Measurements from ENCODE around the gene SEC11C. TPM values are rescaled to one million over a fixed set of nuclear protein-coding genes. Genes with fewer than 3 reads are reported as not detected.

Gene SEC11C
- total RNA-seq, 6 donors from 2014 or later = 12.6 to 78.3 (median 63.0) TPM

DNA sequence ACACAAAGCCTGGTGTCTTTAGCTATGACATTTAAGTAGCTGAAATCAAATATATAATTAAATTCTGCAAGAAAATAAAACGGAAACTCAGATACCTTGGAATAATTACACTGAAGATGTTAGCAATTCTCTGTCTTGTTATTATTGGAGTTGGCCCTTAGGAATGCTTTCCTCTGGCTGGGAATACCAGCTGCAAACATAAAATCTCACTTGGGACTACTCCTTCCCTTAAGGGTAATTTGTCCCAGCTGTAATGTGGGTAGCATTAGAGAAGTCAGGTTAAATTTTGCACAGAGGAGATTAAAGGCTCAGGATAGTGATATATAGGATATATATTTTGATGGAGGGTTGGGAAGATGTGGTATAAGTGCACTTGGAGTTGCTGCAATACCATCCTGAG, 43.0 kb downstream of the SEC11C start:
- H3K27me3 ChIP-seq = no peaks in the 10 kb centered on the region
- H3K27ac ChIP-seq = no peak overlapping the region
- H3K4me1 ChIP-seq = no peaks in the 10 kb centered on the region
- ATAC-seq (ENCODE audit: low FRiP score in 2 of 2) (no peak), DNase-seq (no peak)
- no peak overlapping the region for H3K4me3 ChIP-seq
- no peak for TF ChIP-seq EP300 (IDR thresholded peaks at IDR 0.05)
- TF ChIP-seq, protein P1, sequence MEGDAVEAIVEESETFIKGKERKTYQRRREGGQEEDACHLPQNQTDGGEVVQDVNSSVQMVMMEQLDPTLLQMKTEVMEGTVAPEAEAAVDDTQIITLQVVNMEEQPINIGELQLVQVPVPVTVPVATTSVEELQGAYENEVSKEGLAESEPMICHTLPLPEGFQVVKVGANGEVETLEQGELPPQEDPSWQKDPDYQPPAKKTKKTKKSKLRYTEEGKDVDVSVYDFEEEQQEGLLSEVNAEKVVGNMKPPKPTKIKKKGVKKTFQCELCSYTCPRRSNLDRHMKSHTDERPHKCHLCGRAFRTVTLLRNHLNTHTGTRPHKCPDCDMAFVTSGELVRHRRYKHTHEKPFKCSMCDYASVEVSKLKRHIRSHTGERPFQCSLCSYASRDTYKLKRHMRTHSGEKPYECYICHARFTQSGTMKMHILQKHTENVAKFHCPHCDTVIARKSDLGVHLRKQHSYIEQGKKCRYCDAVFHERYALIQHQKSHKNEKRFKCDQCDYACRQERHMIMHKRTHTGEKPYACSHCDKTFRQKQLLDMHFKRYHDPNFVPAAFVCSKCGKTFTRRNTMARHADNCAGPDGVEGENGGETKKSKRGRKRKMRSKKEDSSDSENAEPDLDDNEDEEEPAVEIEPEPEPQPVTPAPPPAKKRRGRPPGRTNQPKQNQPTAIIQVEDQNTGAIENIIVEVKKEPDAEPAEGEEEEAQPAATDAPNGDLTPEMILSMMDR (IDR thresholded peaks at IDR 0.05) = no peak
- TF ChIP-seq POLR2AphosphoS5 (IDR thresholded peaks at IDR 0.05) = no peak
- TF ChIP-seq POLR2A (IDR thresholded peaks at IDR 0.05) = no peak
- H3K9me3 ChIP-seq = no peaks in the 10 kb centered on the region
- no peaks in the 10 kb centered on the region for H3K36me3 ChIP-seq
- WGBS, 2 donors = 80 to 81% methylated on average over 1 of the region's 1 CpG

- DNase-seq (no peak), ATAC-seq (ENCODE audit: low FRiP score in 2 of 2) (no peak)
- Histone ChIP-seq H3K36me3 (no peaks in the 10 kb centered on the region), H3K4me3 (no peak overlapping the region), H3K9me3 (no peaks in the 10 kb centered on the region), H3K27ac (no peak overlapping the region), H3K4me1 (no peaks in the 10 kb centered on the region), H3K27me3 (no peaks in the 10 kb centered on the region)
- WGBS, 2 donors = 93 to 94% methylated on average over 2 of the region's 2 CpGs
- TF ChIP-seq, protein P1 (IDR thresholded peaks at IDR 0.05) = no peak
- TF ChIP-seq POLR2A (IDR thresholded peaks at IDR 0.05) (no peak), POLR2AphosphoS5 (IDR thresholded peaks at IDR 0.05) (no peak), EP300 (IDR thresholded peaks at IDR 0.05) (no peak)
Observed at GRCh38 chr18:59189008-59189407, 49.3 kb downstream of the SEC11C start.

GRCh38 chr18:59189746-59190145, 50.1 kb downstream of the SEC11C start:
- no peaks in the 10 kb centered on the region for H3K36me3 ChIP-seq
- H3K27ac ChIP-seq = no peak overlapping the region
- TF ChIP-seq POLR2A (IDR thresholded peaks at IDR 0.05) (no peak), EP300 (IDR thresholded peaks at IDR 0.05) (no peak), POLR2AphosphoS5 (IDR thresholded peaks at IDR 0.05) (no peak)
- TF ChIP-seq, protein P1 (IDR thresholded peaks at IDR 0.05) = no peak
- DNase-seq = no peak
- 65 to 72% methylated on average over 1 of the region's 1 CpG for WGBS, 2 donors
- H3K9me3 ChIP-seq = no peaks in the 10 kb centered on the region
- H3K4me3 ChIP-seq = no peak overlapping the region
- no peaks in the 10 kb centered on the region for H3K4me1 ChIP-seq
- no peaks in the 10 kb centered on the region for H3K27me3 ChIP-seq
- no peak for ATAC-seq (ENCODE audit: low FRiP score in 2 of 2)

- H3K27ac ChIP-seq = no peak overlapping the region
- ATAC-seq (ENCODE audit: low FRiP score in 2 of 2) (no peak), DNase-seq (no peak)
- 63 to 75% methylated on average over 4 of the region's 4 CpGs for WGBS, 2 donors
- no peaks in the 10 kb centered on the region for H3K9me3 ChIP-seq
- TF ChIP-seq, protein P1 (IDR thresholded peaks at IDR 0.05) = no peak
- TF ChIP-seq EP300 (IDR thresholded peaks at IDR 0.05) = no peak
- TF ChIP-seq POLR2A (IDR thresholded peaks at IDR 0.05) = no peak
- TF ChIP-seq POLR2AphosphoS5 (IDR thresholded peaks at IDR 0.05) = no peak
- no peaks in the 10 kb centered on the region for H3K27me3 ChIP-seq
- H3K4me3 ChIP-seq = no peak overlapping the region
- no peaks in the 10 kb centered on the region for H3K4me1 ChIP-seq
- no peaks in the 10 kb centered on the region for H3K36me3 ChIP-seq
Observed at GRCh38 chr18:59196161-59196725, 56.6 kb downstream of the SEC11C start.

- Histone ChIP-seq H3K27ac (no peak overlapping the region), H3K27me3 (no peaks in the 10 kb centered on the region), H3K36me3 (no peaks in the 10 kb centered on the region), H3K9me3 (no peaks in the 10 kb centered on the region), H3K4me1 (no peaks in the 10 kb centered on the region), H3K4me3 (no peak overlapping the region)
- WGBS, 2 donors = 62 to 65% methylated on average over 2 of the region's 2 CpGs
- DNase-seq (no peak), ATAC-seq (ENCODE audit: low FRiP score in 2 of 2) (no peak)
- no peak for TF ChIP-seq POLR2AphosphoS5 (IDR thresholded peaks at IDR 0.05)
- TF ChIP-seq, protein P1 (IDR thresholded peaks at IDR 0.05) = no peak
- TF ChIP-seq EP300 (IDR thresholded peaks at IDR 0.05) = no peak
- no peak for TF ChIP-seq POLR2A (IDR thresholded peaks at IDR 0.05)
Observed at GRCh38 chr18:59197636-59198035, 58.0 kb downstream of the SEC11C start.
